ENCODE measurements around the gene FKBP7.

The FKBP7 gene

DNA sequence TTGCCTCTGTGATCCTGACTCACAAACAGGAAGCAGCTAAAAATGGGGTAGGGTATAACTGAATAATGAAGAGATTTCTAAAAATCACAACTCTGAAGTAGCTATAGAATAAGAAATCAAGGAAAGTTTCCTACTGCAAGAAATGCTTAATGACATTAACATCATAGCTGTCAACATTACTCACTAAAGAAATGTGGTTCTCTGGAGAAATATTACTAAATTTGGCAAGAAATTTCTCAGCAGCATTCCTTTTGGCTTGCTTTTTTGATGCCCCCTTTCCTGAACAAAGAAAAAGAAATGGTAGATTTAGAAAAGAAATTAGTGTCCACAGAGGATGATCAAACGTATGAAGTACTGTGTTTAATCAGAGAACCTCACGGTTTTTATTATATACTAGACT, 37.0 kb downstream of the FKBP7 start:
- Histone ChIP-seq H2BK15ac (replicated peaks; ENCODE audit: low read depth) (no peak overlapping the region), H4K5ac (ENCODE audit: low read length) (no peak overlapping the region), H3K23ac (ENCODE audit: low read length) (no peak overlapping the region), H3K4me1 (ENCODE audit: control insufficient read depth, low read depth, low read length) (no peaks in the 10 kb centered on the region), H3K27ac (ENCODE audit: low read depth, low read length) (no peak overlapping the region), H3K4me2 (ENCODE audit: low read length) (no peak overlapping the region), H3K36me3 (ENCODE audit: control insufficient read depth, insufficient read depth, low read length) (peaks cover 6% of the 10 kb centered on the region), H3K27me3 (ENCODE audit: insufficient read depth, low read length, poor library complexity) (no peaks in the 10 kb centered on the region), H2BK5ac (ENCODE audit: low read length) (no peak overlapping the region), H3K4ac (ENCODE audit: low read depth, low read length) (no peak overlapping the region), H2BK120ac (ENCODE audit: low read depth, low read length) (no peak overlapping the region), H3K9ac (ENCODE audit: low read length) (no peak overlapping the region), H2AK5ac (ENCODE audit: low read length) (no peak overlapping the region), H3K79me2 (ENCODE audit: control insufficient read depth, insufficient read depth, low read length) (no peaks in the 10 kb centered on the region), H3K79me1 (ENCODE audit: low read length) (no peaks in the 10 kb centered on the region), H4K8ac (ENCODE audit: low read depth, low read length) (no peak overlapping the region), H3K56ac (ENCODE audit: low read length) (no peak overlapping the region), H3K18ac (ENCODE audit: low read length) (no peak overlapping the region), H3K4me3 (ENCODE audit: low read length) (no peak overlapping the region)
- WGBS (ENCODE audit: extremely low coverage, insufficient coverage, low lambda C conversion rate) = no CpG with 5 or more reads among the region's 2 CpGs
- no peak for DNase-seq

DNA sequence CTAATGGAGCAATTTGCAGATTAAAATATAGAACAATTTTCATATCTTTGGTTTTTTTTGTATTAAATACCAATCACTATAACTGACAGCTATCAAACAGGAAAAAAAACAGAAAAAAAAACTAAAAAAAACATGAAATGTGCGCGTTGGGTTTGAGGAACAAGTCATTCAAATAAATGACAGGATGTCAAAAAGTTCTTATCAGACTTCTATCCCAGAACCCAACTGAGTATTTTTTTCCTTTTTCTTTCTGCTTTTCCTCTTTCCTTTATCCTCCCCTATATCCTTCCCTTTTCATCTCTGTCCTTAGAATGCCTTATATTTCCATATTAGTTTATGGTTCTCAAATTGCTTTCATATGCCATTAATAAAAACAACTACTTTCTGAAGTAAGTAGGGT, 41.7 kb downstream of the FKBP7 start:
- WGBS (ENCODE audit: extremely low coverage, insufficient coverage, low lambda C conversion rate) = no CpG with 5 or more reads among the region's 2 CpGs
- no peaks in the 10 kb centered on the region for H3K79me1 ChIP-seq (ENCODE audit: low read length)
- H3K27ac ChIP-seq (ENCODE audit: low read depth, low read length) = no peak overlapping the region
- no peak overlapping the region for H3K4ac ChIP-seq (ENCODE audit: low read depth, low read length)
- DNase-seq = no peak
- H2BK15ac ChIP-seq (replicated peaks; ENCODE audit: low read depth) = no peak overlapping the region
- H3K4me3 ChIP-seq (ENCODE audit: low read length) = no peak overlapping the region
- no peaks in the 10 kb centered on the region for H3K79me2 ChIP-seq (ENCODE audit: control insufficient read depth, insufficient read depth, low read length)
- no peak overlapping the region for H2BK5ac ChIP-seq (ENCODE audit: low read length)
- no peaks in the 10 kb centered on the region for H3K4me1 ChIP-seq (ENCODE audit: control insufficient read depth, low read depth, low read length)
- no peak overlapping the region for H3K9ac ChIP-seq (ENCODE audit: low read length)
- no peak overlapping the region for H2AK5ac ChIP-seq (ENCODE audit: low read length)
- H3K27me3 ChIP-seq (ENCODE audit: insufficient read depth, low read length, poor library complexity) = no peaks in the 10 kb centered on the region
- no peak overlapping the region for H3K23ac ChIP-seq (ENCODE audit: low read length)
- H4K8ac ChIP-seq (ENCODE audit: low read depth, low read length) = no peak overlapping the region
- H3K36me3 ChIP-seq (ENCODE audit: control insufficient read depth, insufficient read depth, low read length) = peaks cover 11% of the 10 kb centered on the region
- no peak overlapping the region for H3K56ac ChIP-seq (ENCODE audit: low read length)
- no peak overlapping the region for H4K5ac ChIP-seq (ENCODE audit: low read length)
- H3K4me2 ChIP-seq (ENCODE audit: low read length) = no peak overlapping the region
- no peak overlapping the region for H3K18ac ChIP-seq (ENCODE audit: low read length)
- H2BK120ac ChIP-seq (ENCODE audit: low read depth, low read length) = no peak overlapping the region

GRCh38 chr2:178429336-178429735, 49.1 kb downstream of the FKBP7 start:
- H3K36me3 ChIP-seq (ENCODE audit: control insufficient read depth, insufficient read depth, low read length) = peaks cover 5% of the 10 kb centered on the region
- no peak overlapping the region for H3K4me3 ChIP-seq (ENCODE audit: low read length)

GRCh38 chr2:178428396-178428806, 50.0 kb downstream of the FKBP7 start:
- H3K79me1 ChIP-seq (ENCODE audit: low read length) = peaks cover 2% of the 10 kb centered on the region
- H2BK120ac ChIP-seq (ENCODE audit: low read depth, low read length) = no peak overlapping the region
- H2BK5ac ChIP-seq (ENCODE audit: low read length) = no peak overlapping the region
- H3K56ac ChIP-seq (ENCODE audit: low read length) = no peak overlapping the region
- no peaks in the 10 kb centered on the region for H3K79me2 ChIP-seq (ENCODE audit: control insufficient read depth, insufficient read depth, low read length)
- H3K23ac ChIP-seq (ENCODE audit: low read length) = no peak overlapping the region
- H2BK15ac ChIP-seq (replicated peaks; ENCODE audit: low read depth) = no peak overlapping the region
- H3K4ac ChIP-seq (ENCODE audit: low read depth, low read length) = no peak overlapping the region
- H3K4me2 ChIP-seq (ENCODE audit: low read length) = no peak overlapping the region
- H3K9ac ChIP-seq (ENCODE audit: low read length) = no peak overlapping the region
- peaks cover 5% of the 10 kb centered on the region for H3K36me3 ChIP-seq (ENCODE audit: control insufficient read depth, insufficient read depth, low read length)
- no peak overlapping the region for H2AK5ac ChIP-seq (ENCODE audit: low read length)
- H3K18ac ChIP-seq (ENCODE audit: low read length) = no peak overlapping the region
- no peaks in the 10 kb centered on the region for H3K4me1 ChIP-seq (ENCODE audit: control insufficient read depth, low read depth, low read length)
- WGBS (ENCODE audit: extremely low coverage, insufficient coverage, low lambda C conversion rate) = no CpG with 5 or more reads among the region's 1 CpG
- no peak overlapping the region for H3K4me3 ChIP-seq (ENCODE audit: low read length)
- H4K8ac ChIP-seq (ENCODE audit: low read depth, low read length) = no peak overlapping the region
- H3K27me3 ChIP-seq (ENCODE audit: insufficient read depth, low read length, poor library complexity) = no peaks in the 10 kb centered on the region
- no peak overlapping the region for H4K5ac ChIP-seq (ENCODE audit: low read length)
- no peak overlapping the region for H3K27ac ChIP-seq (ENCODE audit: low read depth, low read length)
- no peak for DNase-seq

More at GRCh38 chr2:178429336-178429735, 49.1 kb downstream of the FKBP7 start:
- no peak overlapping the region for H3K27ac ChIP-seq (ENCODE audit: low read depth, low read length)
- no peak overlapping the region for H3K18ac ChIP-seq (ENCODE audit: low read length)
- no peak overlapping the region for H4K8ac ChIP-seq (ENCODE audit: low read depth, low read length)
- H3K4me1 ChIP-seq (ENCODE audit: control insufficient read depth, low read depth, low read length) = no peaks in the 10 kb centered on the region
- H3K79me1 ChIP-seq (ENCODE audit: low read length) = peaks cover 2% of the 10 kb centered on the region
- no peak overlapping the region for H3K4ac ChIP-seq (ENCODE audit: low read depth, low read length)
- H2BK120ac ChIP-seq (ENCODE audit: low read depth, low read length) = no peak overlapping the region
- H3K27me3 ChIP-seq (ENCODE audit: insufficient read depth, low read length, poor library complexity) = no peaks in the 10 kb centered on the region
- H2AK5ac ChIP-seq (ENCODE audit: low read length) = no peak overlapping the region
- H2BK15ac ChIP-seq (replicated peaks; ENCODE audit: low read depth) = no peak overlapping the region
- no peak overlapping the region for H2BK5ac ChIP-seq (ENCODE audit: low read length)
- H3K56ac ChIP-seq (ENCODE audit: low read length) = no peak overlapping the region
- H3K9ac ChIP-seq (ENCODE audit: low read length) = no peak overlapping the region
- DNase-seq = no peak
- no peaks in the 10 kb centered on the region for H3K79me2 ChIP-seq (ENCODE audit: control insufficient read depth, insufficient read depth, low read length)
- H4K5ac ChIP-seq (ENCODE audit: low read length) = no peak overlapping the region
- H3K4me2 ChIP-seq (ENCODE audit: low read length) = no peak overlapping the region
- no peak overlapping the region for H3K23ac ChIP-seq (ENCODE audit: low read length)

DNA sequence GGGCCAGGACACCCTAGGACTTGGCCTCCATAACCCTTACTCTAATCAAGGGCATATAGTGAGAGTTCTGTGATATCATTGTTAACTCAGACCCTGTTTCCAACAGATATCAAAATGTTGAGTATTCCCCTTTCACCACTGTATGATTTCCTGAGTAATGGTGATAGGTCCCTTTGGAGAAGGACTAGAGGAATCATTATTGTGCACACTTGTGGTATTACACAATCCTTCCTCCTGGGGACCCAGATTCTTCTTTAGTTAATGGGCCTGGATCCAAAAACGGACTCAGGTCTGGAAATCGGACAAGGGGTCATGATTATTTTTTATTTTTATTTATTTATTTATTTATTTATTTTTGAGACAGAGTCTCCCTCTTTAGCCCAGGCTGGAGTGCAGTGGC, 50.9 kb downstream of the FKBP7 start:
- no peaks in the 10 kb centered on the region for H3K27me3 ChIP-seq (ENCODE audit: insufficient read depth, low read length, poor library complexity)
- DNase-seq = no peak
- H2BK120ac ChIP-seq (ENCODE audit: low read depth, low read length) = no peak overlapping the region
- no peak overlapping the region for H4K8ac ChIP-seq (ENCODE audit: low read depth, low read length)
- no peak overlapping the region for H3K4me2 ChIP-seq (ENCODE audit: low read length)
- no peak overlapping the region for H3K56ac ChIP-seq (ENCODE audit: low read length)
- no peak overlapping the region for H2BK15ac ChIP-seq (replicated peaks; ENCODE audit: low read depth)
- H2BK5ac ChIP-seq (ENCODE audit: low read length) = no peak overlapping the region
- H3K36me3 ChIP-seq (ENCODE audit: control insufficient read depth, insufficient read depth, low read length) = peaks cover 3% of the 10 kb centered on the region
- no peak overlapping the region for H4K5ac ChIP-seq (ENCODE audit: low read length)
- H3K4ac ChIP-seq (ENCODE audit: low read depth, low read length) = no peak overlapping the region
- peaks cover 2% of the 10 kb centered on the region for H3K79me1 ChIP-seq (ENCODE audit: low read length)
- H3K4me3 ChIP-seq (ENCODE audit: low read length) = no peak overlapping the region
- WGBS (ENCODE audit: extremely low coverage, insufficient coverage, low lambda C conversion rate) = no CpG with 5 or more reads among the region's 2 CpGs
- H3K9ac ChIP-seq (ENCODE audit: low read length) = no peak overlapping the region
- no peaks in the 10 kb centered on the region for H3K79me2 ChIP-seq (ENCODE audit: control insufficient read depth, insufficient read depth, low read length)
- no peak overlapping the region for H3K23ac ChIP-seq (ENCODE audit: low read length)
- no peak overlapping the region for H3K27ac ChIP-seq (ENCODE audit: low read depth, low read length)
- no peak overlapping the region for H3K18ac ChIP-seq (ENCODE audit: low read length)
- H3K4me1 ChIP-seq (ENCODE audit: control insufficient read depth, low read depth, low read length) = no peaks in the 10 kb centered on the region
- H2AK5ac ChIP-seq (ENCODE audit: low read length) = no peak overlapping the region

DNA sequence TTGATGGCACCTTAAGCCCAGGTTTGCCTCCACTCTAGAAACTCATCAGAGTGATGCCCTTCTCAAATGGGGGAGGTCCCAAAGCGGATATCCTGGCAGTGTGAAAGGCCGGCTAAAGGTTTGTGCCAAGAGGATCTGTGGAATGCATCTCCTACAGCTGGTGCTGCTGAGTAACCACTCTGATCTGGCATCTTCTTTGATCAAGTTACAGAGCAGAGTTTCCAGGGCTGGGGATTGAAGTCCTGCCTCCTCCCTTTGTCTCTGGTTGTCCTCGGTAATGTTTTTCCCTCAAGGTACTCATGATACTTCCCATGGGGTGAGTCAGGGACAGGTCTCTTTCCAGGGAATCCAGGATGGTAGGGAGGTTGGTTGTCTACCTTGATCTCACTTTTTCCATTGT, 52.0 kb downstream of the FKBP7 start:
- Histone ChIP-seq H4K5ac (ENCODE audit: low read length) (no peak overlapping the region), H3K4me1 (ENCODE audit: control insufficient read depth, low read depth, low read length) (no peaks in the 10 kb centered on the region), H2BK15ac (replicated peaks; ENCODE audit: low read depth) (no peak overlapping the region), H3K4me2 (ENCODE audit: low read length) (no peak overlapping the region), H3K27me3 (ENCODE audit: insufficient read depth, low read length, poor library complexity) (no peaks in the 10 kb centered on the region), H3K4ac (ENCODE audit: low read depth, low read length) (no peak overlapping the region), H3K56ac (ENCODE audit: low read length) (no peak overlapping the region), H3K18ac (ENCODE audit: low read length) (no peak overlapping the region), H2BK5ac (ENCODE audit: low read length) (no peak overlapping the region), H2BK120ac (ENCODE audit: low read depth, low read length) (no peak overlapping the region), H3K79me2 (ENCODE audit: control insufficient read depth, insufficient read depth, low read length) (no peaks in the 10 kb centered on the region), H4K8ac (ENCODE audit: low read depth, low read length) (no peak overlapping the region), H3K4me3 (ENCODE audit: low read length) (no peak overlapping the region), H3K9ac (ENCODE audit: low read length) (no peak overlapping the region), H3K23ac (ENCODE audit: low read length) (no peak overlapping the region), H3K36me3 (ENCODE audit: control insufficient read depth, insufficient read depth, low read length) (peaks cover 3% of the 10 kb centered on the region), H3K79me1 (ENCODE audit: low read length) (peaks cover 2% of the 10 kb centered on the region), H3K27ac (ENCODE audit: low read depth, low read length) (no peak overlapping the region), H2AK5ac (ENCODE audit: low read length) (no peak overlapping the region)
- no peak for DNase-seq
- WGBS (ENCODE audit: extremely low coverage, insufficient coverage, low lambda C conversion rate) = no CpG with 5 or more reads among the region's 3 CpGs

All from mesendoderm (in vitro differentiated cells).